Neutrophil (primary cell): Measurements from ENCODE around the gene ABL1.
"Not testable (repeated sequence)": the region's sequence is repeated elsewhere in the genome, so short reads cannot be mapped to it uniquely, and the experiment has no call there.

Experiments used
- H3K27ac ChIP-seq: fragments of 200-600 bp; sonication (generic); 2 replicates; pipeline ENCODE4 v1.5.1; 2016; ENCODE audit warnings: mild to moderate bottlenecking, moderate library complexity
- H3K27me3 ChIP-seq: fragments of 200-600 bp; sonication (generic); 2 replicates; pipeline ENCODE4 v1.6.0; 2016; ENCODE audit warnings: mild to moderate bottlenecking
- H3K36me3 ChIP-seq: fragments of 200-600 bp; sonication (generic); 2 replicates; pipeline ENCODE4 v1.5.1; 2017
- H3K4me1 ChIP-seq, 2 experiments: fragments of 200-600 bp in 1 of 2; sonication (generic) in 1 of 2; 1 replicate in 1 of 2; 2 replicates in 1 of 2; pipeline versions ENCODE4 v1.5.1 to v1.6.1; 2013 to 2016; ENCODE audit warnings: low read depth in 1 of 2, low read length in 1 of 2, mild to moderate bottlenecking in 1 of 2, moderate library complexity in 1 of 2; ENCODE audit not compliant: control insufficient read depth in 1 of 2, insufficient read depth in 1 of 2
- H3K4me3 ChIP-seq, 2 experiments: fragments of 200-600 bp in 1 of 2; sonication (generic) in 1 of 2; 1 replicate in 1 of 2; 2 replicates in 1 of 2; pipeline ENCODE4 v1.5.1; 2013 to 2016; ENCODE audit warnings: low read depth in 1 of 2, low read length in 1 of 2, mild to moderate bottlenecking in 1 of 2, moderate library complexity in 1 of 2
- H3K9me3 ChIP-seq: fragments of 200-600 bp; sonication (generic); 2 replicates; pipeline ENCODE4 v1.5.1; 2016
- TF ChIP-seq, protein P1 (sequence below): fragments of 200-600 bp; sonication (generic); IDR thresholded peaks from 2 replicates; pipeline ENCODE4 v1.5.1; 2016; ENCODE audit warnings: antibody characterized with exemption

ABL1 gene

DNA sequence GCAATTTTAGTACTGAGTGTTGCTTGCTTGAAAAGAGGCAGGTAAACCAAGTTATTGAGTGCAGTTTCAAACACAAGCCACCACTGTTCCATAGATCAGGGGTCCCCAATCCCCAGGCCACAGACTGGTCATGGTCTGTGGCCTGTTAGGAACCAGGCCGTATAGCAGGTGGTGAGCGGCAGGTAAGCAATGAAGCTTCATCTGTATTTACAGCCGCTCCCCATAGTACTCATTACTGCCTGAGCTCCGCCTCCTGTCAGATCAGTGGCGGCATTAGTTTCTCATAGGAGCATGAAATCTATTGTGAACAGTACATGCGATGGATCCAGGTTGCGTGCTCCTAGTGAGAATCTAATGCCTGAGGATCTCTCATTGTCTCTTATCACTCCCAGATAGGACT lies 41.5 kb upstream of the ABL1 start:
- Histone ChIP-seq H3K4me3 (no peak overlapping the region), H3K4me1 (no peaks in the 10 kb centered on the region), H3K9me3 (peaks cover 3% of the 10 kb centered on the region), H3K36me3 (no peaks in the 10 kb centered on the region), H3K27me3 (no peaks in the 10 kb centered on the region), H3K27ac (no peak overlapping the region)
- TF ChIP-seq, protein P1, sequence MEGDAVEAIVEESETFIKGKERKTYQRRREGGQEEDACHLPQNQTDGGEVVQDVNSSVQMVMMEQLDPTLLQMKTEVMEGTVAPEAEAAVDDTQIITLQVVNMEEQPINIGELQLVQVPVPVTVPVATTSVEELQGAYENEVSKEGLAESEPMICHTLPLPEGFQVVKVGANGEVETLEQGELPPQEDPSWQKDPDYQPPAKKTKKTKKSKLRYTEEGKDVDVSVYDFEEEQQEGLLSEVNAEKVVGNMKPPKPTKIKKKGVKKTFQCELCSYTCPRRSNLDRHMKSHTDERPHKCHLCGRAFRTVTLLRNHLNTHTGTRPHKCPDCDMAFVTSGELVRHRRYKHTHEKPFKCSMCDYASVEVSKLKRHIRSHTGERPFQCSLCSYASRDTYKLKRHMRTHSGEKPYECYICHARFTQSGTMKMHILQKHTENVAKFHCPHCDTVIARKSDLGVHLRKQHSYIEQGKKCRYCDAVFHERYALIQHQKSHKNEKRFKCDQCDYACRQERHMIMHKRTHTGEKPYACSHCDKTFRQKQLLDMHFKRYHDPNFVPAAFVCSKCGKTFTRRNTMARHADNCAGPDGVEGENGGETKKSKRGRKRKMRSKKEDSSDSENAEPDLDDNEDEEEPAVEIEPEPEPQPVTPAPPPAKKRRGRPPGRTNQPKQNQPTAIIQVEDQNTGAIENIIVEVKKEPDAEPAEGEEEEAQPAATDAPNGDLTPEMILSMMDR: no peak

DNA sequence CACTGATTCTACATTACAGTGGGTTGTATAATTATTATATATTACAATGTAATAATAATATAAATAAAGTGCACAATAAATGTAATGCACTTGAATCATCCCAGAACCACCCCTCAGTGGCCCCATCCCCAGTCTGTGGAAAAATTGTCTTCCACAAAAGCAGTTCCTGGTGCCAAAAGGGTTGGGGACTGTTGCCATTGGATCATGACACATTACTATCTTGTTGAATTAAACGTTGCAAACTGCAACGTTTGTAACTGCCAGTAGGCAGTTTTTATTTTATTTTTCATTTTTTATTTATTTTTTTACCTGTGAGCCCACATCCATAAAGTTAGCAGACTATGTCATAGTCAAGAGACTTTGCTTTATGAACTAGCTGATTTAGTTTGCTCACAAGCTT lies 41.0 kb upstream of the ABL1 start:
- H3K9me3 ChIP-seq, H3K36me3 ChIP-seq, H3K4me3 ChIP-seq, H3K27me3 ChIP-seq, H3K27ac ChIP-seq, H3K4me1 ChIP-seq: not testable (repeated sequence)

DNA sequence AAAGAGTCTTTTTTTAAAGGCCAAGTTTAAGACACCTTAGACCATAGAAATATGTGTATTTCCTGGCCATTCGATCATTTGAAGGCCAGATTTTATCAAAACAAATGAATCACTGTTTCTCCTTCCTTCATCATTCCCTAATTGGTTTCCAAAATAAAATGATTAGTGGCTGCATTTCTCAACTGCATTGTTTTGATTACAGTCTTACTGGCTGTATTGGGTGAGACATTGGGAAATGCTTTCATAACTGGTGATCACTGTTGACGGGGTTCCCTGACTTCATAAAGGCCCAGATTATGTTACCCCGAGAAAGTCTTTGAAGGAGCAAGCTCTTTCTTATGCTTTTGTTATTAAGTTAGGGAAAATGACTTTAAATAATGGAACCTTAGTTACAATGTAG lies 40.6 kb upstream of the ABL1 start:
- H3K4me1 ChIP-seq, H3K36me3 ChIP-seq, H3K9me3 ChIP-seq, H3K27me3 ChIP-seq, H3K27ac ChIP-seq, H3K4me3 ChIP-seq: not testable (repeated sequence)

DNA sequence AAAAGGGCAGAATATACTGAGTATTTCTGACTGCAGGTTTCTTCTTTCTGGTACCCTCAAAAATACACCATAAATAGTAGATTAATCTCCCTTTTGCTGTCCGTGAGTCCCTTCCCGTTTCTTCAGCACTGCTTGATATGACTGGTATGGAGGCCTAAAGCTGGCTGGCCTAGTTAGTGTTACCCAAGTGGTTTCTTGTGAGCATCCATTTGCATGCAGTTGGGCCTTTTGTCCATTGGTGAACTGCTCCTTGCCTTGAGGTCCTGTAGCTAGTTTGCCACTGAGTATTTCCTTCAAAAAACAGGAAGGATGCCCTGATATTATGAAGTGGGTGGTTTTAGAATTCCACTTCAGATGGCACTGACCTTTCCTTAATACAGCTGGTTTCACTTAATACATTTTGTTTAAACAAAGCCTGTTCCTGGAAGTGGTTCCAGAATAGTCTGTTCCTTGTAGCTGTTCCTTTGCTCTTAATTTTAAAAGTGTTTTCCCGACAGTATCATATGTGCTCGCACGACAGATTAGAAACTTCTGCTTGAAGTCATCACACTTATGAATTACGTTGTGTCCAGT lies 40.0 kb upstream of the ABL1 start:
- Histone ChIP-seq H3K27me3 (no peaks in the 10 kb centered on the region), H3K36me3 (no peaks in the 10 kb centered on the region), H3K4me1 (no peaks in the 10 kb centered on the region), H3K9me3 (no peaks in the 10 kb centered on the region), H3K4me3 (no peak overlapping the region), H3K27ac (no peak overlapping the region)
- TF ChIP-seq, protein P1: no peak

DNA sequence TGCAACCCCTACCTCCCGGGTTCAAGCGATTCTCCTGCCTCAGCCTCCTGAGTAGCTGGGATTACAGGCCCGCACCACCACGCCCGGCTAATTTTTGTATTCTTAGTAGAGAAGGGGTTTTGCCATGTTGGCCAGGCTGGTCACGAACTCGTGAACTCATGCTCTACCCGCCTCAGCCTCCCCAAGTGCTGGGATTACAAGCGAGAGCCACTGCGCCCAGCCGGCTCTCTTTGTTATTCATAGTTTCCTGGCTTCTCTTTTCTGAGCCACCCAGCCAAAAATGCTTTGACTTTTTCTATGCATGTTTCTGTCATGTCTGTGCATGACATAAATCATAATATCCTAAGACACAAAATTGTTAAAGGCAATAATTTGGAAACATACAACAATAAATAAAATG lies 31.9 kb upstream of the ABL1 start:
- not testable (repeated sequence) for H3K4me1 ChIP-seq, H3K27me3 ChIP-seq, H3K9me3 ChIP-seq, H3K27ac ChIP-seq, H3K4me3 ChIP-seq, H3K36me3 ChIP-seq

DNA sequence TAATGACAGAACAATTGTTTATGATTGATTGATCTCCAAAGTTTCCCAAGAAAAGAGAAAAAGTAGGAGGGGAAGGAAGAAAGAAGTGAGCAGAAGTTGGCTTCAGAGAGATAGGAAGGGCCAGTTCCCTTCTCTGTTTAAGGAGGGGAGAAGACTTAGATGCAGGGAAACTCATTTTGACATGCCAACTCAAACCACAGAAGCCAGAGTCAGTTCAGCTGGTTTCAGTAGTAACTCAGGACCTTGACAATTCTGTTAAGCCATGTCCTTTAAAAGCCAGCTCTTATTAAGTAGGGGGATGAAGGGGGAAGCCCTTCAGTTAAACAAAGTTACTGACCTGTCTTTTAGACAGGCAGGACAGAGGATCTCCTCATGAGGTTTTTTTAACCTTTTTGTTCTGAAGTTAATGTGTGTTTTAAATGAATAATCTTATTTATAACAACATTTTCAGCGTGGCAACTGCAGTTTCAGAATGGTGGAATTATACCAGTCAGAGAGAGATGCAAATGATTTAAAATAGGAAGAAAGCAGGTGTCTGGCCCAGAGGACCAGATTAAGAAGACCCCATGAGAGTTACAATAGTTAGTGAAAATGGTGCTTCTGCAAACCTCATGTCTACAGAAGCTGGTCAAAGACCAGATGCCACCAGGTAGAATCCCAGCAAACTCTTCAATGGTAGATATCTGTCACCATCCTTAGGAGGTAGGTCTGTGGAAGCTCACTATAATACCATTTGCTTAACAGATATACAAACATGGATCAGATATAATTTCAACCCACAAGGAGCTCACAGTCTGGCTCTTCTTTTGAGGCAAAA lies 29.3 kb upstream of the ABL1 start:
- H3K4me1 ChIP-seq: no peaks in the 10 kb centered on the region
- no peaks in the 10 kb centered on the region for H3K9me3 ChIP-seq
- H3K4me3 ChIP-seq: no peak overlapping the region
- H3K27me3 ChIP-seq: no peaks in the 10 kb centered on the region
- no peaks in the 10 kb centered on the region for H3K36me3 ChIP-seq
- H3K27ac ChIP-seq: no peak overlapping the region
- TF ChIP-seq, protein P1: no peak

DNA sequence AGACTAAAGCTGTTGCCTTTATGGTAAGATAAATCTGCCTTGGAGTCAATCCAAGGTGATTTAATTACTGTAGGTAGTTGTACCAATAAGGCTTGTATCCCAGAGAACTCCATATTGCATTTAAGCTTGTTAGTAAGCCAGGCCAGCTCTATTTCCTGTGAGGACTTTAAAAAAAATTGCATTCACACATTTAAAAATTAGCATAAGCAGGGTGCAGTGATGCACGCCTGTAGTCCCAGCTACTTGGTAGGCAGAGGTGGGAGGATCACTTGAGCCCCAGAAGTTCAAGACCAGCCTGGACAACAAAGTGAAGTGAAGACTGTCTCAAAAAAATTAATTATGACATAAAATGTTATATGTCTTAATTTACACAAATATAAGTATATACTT lies 28.7 kb upstream of the ABL1 start:
- TF ChIP-seq, protein P1: no peak
- no peak overlapping the region for H3K27ac ChIP-seq
- H3K27me3 ChIP-seq: no peaks in the 10 kb centered on the region
- no peak overlapping the region for H3K4me3 ChIP-seq
- no peaks in the 10 kb centered on the region for H3K9me3 ChIP-seq
- H3K36me3 ChIP-seq: no peaks in the 10 kb centered on the region
- H3K4me1 ChIP-seq: no peaks in the 10 kb centered on the region
